RWPE1 (cell line): Measurements from ENCODE around the gene ANGPTL8.

ENCODE experiments used
- CTCF ChIA-PET: fragments of 350-600 bp; sonication (Branson Sonifier 250); formaldehyde crosslinking; extraction: SDS; loops from one replicate; lab custom pipeline; 2021; lab: Yijun Ruan, JAX
- POLR2A ChIA-PET: fragments of 400-600 bp; formaldehyde crosslinking; extraction: SDS; loops from one replicate; lab custom pipeline; 2020; ENCODE audit warnings: antibody characterized with exemption; ENCODE audit not compliant: low non-redundant PET; lab: Yijun Ruan, JAX
- DNase-seq: peaks from one replicate; pipeline ENCODE4 v3.0.0; 2012; ENCODE audit warnings: low spot score
- H3K27ac ChIP-seq: fragments of 450-650 bp; 2 replicates; pipeline ENCODE4 v1.5.1; 2017
- TF ChIP-seq, protein P1 (sequence below): fragments of 450-650 bp; conservative IDR thresholded peaks from 2 replicates; pipeline ENCODE4 v1.5.1; 2017; ENCODE audit warnings: low read depth, mild to moderate bottlenecking

ANGPTL8 gene

DNA sequence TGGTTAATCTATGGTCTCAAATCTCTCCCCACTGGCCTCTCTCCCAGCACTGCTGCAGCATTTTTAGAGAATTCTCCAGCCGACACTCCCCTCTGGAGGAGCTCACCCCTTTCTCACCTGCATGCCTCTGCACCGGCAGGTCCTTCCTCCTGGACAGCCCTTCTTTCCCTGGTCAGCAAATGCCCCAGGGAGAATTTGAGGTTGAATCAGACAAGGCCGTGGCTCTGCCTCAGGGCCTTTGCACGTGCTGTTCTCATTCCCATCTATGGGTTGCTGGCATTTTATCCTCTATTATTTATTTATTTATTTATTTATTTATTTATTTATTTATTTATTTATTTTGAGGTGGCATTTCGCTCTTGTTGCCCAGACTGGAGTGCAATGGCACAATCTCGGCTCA, 24.3 kb downstream of the ANGPTL8 start:
- no peak for DNase-seq
- POLR2A ChIA-PET, result interaction anchor here (0.6 kb wide), 1 partner anchor 30 kb away, joined by 3 read pairs; no protein-coding TSS in a partner anchor
- CTCF ChIA-PET, result interaction anchor here (0.6 kb wide), 1 partner anchor 9 kb away, joined by 3 read pairs; no protein-coding TSS in a partner anchor
- peak overlapping the region; percentile 95 for H3K27ac ChIP-seq
- TF ChIP-seq, protein P1, sequence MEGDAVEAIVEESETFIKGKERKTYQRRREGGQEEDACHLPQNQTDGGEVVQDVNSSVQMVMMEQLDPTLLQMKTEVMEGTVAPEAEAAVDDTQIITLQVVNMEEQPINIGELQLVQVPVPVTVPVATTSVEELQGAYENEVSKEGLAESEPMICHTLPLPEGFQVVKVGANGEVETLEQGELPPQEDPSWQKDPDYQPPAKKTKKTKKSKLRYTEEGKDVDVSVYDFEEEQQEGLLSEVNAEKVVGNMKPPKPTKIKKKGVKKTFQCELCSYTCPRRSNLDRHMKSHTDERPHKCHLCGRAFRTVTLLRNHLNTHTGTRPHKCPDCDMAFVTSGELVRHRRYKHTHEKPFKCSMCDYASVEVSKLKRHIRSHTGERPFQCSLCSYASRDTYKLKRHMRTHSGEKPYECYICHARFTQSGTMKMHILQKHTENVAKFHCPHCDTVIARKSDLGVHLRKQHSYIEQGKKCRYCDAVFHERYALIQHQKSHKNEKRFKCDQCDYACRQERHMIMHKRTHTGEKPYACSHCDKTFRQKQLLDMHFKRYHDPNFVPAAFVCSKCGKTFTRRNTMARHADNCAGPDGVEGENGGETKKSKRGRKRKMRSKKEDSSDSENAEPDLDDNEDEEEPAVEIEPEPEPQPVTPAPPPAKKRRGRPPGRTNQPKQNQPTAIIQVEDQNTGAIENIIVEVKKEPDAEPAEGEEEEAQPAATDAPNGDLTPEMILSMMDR, result no peak

DNA sequence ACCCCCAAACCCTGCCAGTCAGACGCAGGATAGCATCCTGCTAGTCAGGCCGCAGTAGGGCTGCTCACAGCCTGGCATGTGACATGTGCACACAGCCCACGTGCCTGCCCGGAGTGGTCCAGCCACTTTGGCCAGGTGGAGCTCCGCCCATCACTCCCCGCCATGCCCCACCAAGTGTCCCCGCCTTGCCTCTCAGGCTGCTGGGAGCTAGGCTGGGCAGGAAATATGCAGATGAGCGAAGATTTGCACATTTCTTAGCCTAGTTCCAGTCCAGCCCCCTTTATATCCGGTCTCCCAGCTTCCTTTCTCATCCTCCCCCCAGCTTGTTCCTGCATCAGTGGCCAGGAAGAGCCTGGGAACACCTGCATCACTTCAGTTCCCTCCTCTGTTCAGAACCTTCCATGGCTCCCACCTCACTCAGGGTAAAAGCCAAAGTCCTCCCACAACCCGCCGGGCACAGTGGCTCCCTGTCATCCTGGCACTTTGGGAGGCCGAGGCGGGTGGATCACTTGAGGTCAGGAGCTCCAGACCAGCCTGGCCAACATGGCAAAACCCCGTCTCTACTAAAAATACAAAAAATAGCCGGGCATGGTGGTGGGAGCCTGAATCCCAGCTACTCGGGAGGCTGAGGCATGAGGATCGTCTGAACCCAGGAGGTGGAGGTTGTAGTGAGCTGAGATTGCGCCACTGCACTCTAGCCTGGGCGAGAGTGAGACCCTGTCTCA, 25.2 kb downstream of the ANGPTL8 start:
- peak overlapping the region; percentile 95 for H3K27ac ChIP-seq
- TF ChIP-seq, protein P1, result no peak
- POLR2A ChIA-PET, result no interaction called here
- CTCF ChIA-PET, result interaction anchor here (0.6 kb wide), 1 partner anchor 29 kb away, joined by 3 read pairs; no protein-coding TSS in a partner anchor
- DNase-seq, result peak; percentile 68

DNA sequence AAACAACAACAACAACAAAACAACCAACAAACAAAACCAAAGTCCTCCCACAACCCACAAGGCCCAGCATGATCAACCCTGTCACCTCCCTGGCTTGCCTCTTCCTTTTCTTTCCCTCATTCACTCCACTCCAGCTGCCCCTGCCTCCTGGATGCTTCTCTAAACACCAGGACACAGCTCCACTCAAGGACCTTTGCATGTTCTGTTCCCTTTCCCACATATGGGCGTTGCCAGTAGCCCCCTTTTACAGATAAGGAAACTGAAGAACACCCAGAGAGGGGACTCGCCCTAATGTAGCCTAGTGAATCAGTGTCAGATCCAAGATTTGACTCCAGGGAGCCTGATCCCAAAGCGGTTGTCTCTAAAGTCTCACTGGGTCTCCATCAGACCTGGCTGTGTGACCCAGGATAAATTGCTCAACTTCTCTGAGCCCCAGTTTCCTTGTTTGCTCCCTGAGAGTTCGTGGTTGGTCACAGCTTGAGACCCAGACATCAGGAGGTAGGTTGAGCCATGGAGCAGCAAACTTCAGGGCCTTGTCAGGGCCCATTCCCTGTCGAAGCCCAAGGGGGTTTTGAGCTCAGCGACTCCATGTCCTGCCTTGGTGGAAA, 25.9 kb downstream of the ANGPTL8 start:
- H3K27ac ChIP-seq, result peak overlapping the region; percentile 95
- TF ChIP-seq, protein P1, result no peak
- no peak for DNase-seq
- POLR2A ChIA-PET, result no interaction called here
- CTCF ChIA-PET, result interaction anchor here (0.6 kb wide), 1 partner anchor 393 kb away, joined by 3 read pairs; no protein-coding TSS in a partner anchor

DNA sequence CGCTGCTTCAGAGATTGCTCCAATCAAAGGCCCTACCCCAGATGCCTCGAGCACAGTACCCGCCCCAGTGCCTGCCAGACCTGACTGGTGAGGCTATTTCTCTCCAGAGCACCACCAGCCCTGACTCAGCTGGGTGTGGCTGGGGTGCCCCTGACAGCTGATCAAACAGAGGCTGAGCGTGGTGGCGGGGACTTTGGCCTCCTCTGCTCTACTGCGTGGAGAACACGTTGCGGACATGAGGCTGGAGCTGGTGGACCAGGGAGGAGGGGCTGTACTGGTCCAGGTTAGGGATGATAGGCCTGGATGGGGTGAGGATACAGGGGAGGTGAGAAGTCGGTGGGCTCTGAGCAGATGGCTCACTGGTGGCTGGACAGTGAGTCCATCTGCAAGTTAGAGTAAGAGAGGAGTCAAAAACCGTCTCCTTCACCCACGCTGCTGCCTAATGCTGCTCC, 26.4 kb downstream of the ANGPTL8 start:
- H3K27ac ChIP-seq, result peak overlapping the region; percentile 95
- TF ChIP-seq, protein P1, result no peak
- peak; percentile 90 for DNase-seq
- CTCF ChIA-PET, result interaction anchor here (0.6 kb wide), 1 partner anchor 394 kb away, joined by 3 read pairs; no protein-coding TSS in a partner anchor
- POLR2A ChIA-PET, result interaction anchor here (0.6 kb wide), 1 partner anchor 67 kb away, joined by 4 read pairs; no protein-coding TSS in a partner anchor

DNA sequence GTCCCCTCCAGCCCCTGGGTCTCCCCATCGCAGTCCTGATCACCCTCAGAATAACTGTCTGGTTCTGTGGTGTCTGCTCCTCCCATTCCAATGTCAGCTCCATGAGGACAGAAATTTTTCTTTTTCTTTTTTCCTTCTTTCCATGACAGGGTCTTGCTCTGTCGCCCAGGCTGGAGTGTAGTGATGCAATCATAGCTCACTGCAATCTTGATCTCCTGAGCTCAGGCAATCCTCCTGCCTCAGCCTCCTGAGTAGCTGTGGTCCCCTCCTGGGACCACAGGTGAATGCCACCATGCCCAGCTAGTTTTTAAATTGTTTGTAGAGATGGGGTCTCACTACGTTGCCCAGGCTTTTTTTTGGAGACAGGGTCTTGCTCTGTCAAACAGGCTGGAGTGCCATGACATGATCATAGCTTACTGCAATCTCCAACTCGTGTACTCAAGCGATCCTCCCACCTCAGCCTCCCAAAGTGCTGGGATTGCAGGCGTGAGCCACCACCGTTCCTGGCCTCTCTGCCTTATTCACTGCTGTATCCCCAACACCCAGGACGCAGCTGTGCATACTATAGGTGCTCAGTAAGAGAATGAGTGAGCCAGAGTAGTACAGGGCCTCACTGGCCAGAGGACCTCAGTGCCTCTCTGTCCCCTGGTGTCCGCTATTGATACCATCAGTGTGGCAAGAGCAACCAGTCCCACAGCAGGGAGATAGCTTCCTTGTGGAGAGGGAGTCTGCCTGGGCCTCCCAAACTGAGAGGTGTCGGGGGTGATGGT, 28.1 kb downstream of the ANGPTL8 start:
- CTCF ChIA-PET, result no interaction called here
- TF ChIP-seq, protein P1, result no peak
- POLR2A ChIA-PET, result no interaction called here
- no peak for DNase-seq
- peak overlapping the region; percentile 95 for H3K27ac ChIP-seq
